GM18502 (cell line): Measurements from ENCODE around the gene VAMP8.
"Not testable (repeated sequence)": the region's sequence is repeated elsewhere in the genome, so short reads cannot be mapped to it uniquely, and the experiment has no call there.

ENCODE experiments used
- ATAC-seq: cut with Tn5 transposase; IDR thresholded peaks from one replicate; pipeline ENCODE4 v1.9.1; 2021; ENCODE audit warnings: mild to moderate bottlenecking; ENCODE audit not compliant: unreplicated experiment, poor library complexity

VAMP8 gene

GRCh38 chr2:85596026-85596333 lies 18.6 kb downstream of the VAMP8 start:
- no peak for ATAC-seq

- no peak for ATAC-seq
These were observed 19.2 kb downstream of the VAMP8 start for GRCh38 chr2:85596486-85597143.

- ATAC-seq, result no peak
These were observed 19.9 kb downstream of the VAMP8 start for GRCh38 chr2:85597241-85597640.

- no peak for ATAC-seq
These were observed 21.4 kb downstream of the VAMP8 start for GRCh38 chr2:85598594-85599340.

GRCh38 chr2:85599468-85600234 lies 22.3 kb downstream of the VAMP8 start:
- no peak for ATAC-seq

GRCh38 chr2:85600235-85600575 lies 22.8 kb downstream of the VAMP8 start:
- no peak for ATAC-seq

- ATAC-seq, result no peak
These were observed 23.8 kb downstream of the VAMP8 start for GRCh38 chr2:85600951-85601770.

- peak; percentile 46 for ATAC-seq
These were observed 24.5 kb downstream of the VAMP8 start for GRCh38 chr2:85601771-85602475.

GRCh38 chr2:85602476-85603234 lies 25.3 kb downstream of the VAMP8 start, which contains the start of gene TMEM150A:
TMEM150A (minus strand) TSS chr2:85602698; CDS start chr2:85601948, 750 bp downstream.
- peak; percentile 96 for ATAC-seq

GRCh38 chr2:85604133-85604444 lies 26.7 kb downstream of the VAMP8 start:
- ATAC-seq, result not testable (repeated sequence)

- no peak for ATAC-seq
These were observed 27.4 kb downstream of the VAMP8 start for GRCh38 chr2:85604568-85605339.

GRCh38 chr2:85605406-85606115 lies 28.2 kb downstream of the VAMP8 start:
- no peak for ATAC-seq

GRCh38 chr2:85606116-85606455 lies 28.7 kb downstream of the VAMP8 start:
- ATAC-seq, result no peak

- ATAC-seq, result no peak
These were observed 30.2 kb downstream of the VAMP8 start for GRCh38 chr2:85607268-85608215.

- no peak for ATAC-seq
These were observed 33.9 kb downstream of the VAMP8 start for GRCh38 chr2:85611217-85611704.

- peak; percentile 78 for ATAC-seq
These were observed 34.6 kb downstream of the VAMP8 start, which contains the start of gene C2orf68 for GRCh38 chr2:85611705-85612587. C2orf68 (minus strand) TSS chr2:85612066; CDS start chr2:85611984, 82 bp downstream.
